H1 (cell line): ENCODE data around the gene ZNF385D. TPM values are rescaled to one million over a fixed set of nuclear protein-coding genes. Genes with fewer than 3 reads are reported as not detected.

Experiments used
- JUN ChIP-seq: IDR thresholded peaks from 2 replicates; pipeline ENCODE4 v1.6.1; 2011; ENCODE audit warnings: low read depth, mild to moderate bottlenecking, improper control_type of control experiment, low read length
- SP1 ChIP-seq: IDR thresholded peaks from 2 replicates; pipeline ENCODE4 v1.6.1; 2011; ENCODE audit warnings: low read depth, low read length
- polyA plus RNA-seq, 7 experiments: library from polyadenylated mRNA; depleted of rRNA in 3 of 7; stranded (reverse) in 5 of 7; unstranded in 2 of 7; fragments of >200 nt in 5 of 7; fragments of 200-250 nt in 2 of 7; gene quantifications; 1 replicate in 5 of 7; 2 replicates in 1 of 7; 4 replicates in 1 of 7; pipeline versions ENCODE4 v1.2.1 to v1.2.3, GENCODE V29; 2011 to 2013; ENCODE audit warnings: missing spikeins in 2 of 7, mixed read lengths in 2 of 7
- total RNA-seq: library from RNA; stranded (reverse); fragmentation: NEBNext Ultra II Directional; extraction: Animal tissue kit (Norgen Biotek cat#: 25700); gene quantifications from 2 replicates; pipeline ENCODE4 v1.2.1, GENCODE V29; 2021

ZNF385D gene
- total and polyA plus RNA-seq, 2 of the 8 experiments (the other 6 are each of a cell fraction or from before 2014, with no cell fraction given) = 5.9 to 10.8 TPM

DNA sequence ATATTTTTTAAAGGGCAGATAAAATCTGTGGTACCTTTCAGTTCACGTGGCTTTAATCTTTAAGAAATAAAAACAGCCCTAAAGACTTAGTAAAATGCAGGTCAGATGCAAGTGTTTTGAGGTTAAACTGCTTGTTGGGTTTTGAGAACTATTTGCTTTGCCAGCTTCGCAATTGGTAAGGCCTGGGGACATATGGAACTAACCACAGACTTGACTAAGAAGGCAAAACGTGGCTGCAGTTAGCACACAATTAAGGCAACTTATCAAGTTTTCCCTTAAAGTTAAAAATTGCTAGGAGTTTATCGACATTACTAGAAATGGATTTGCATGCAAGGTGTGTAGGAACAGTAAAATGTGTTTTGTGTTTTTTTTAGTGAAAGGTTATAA is 206.9 kb downstream of the ZNF385D start (continued):
- TF ChIP-seq JUN = no peak
- no peak for TF ChIP-seq SP1
